Ishikawa (cell line): Measurements from ENCODE around the gene HINT2.

ENCODE experiments used
- CEBPB ChIP-seq: IDR thresholded peaks from 2 replicates; pipeline ENCODE4 v1.6.1; 2012
- RAD21 ChIP-seq: IDR thresholded peaks from 2 replicates; pipeline ENCODE4 v1.6.1; 2012; ENCODE audit warnings: low read depth
- TAF1 ChIP-seq: IDR thresholded peaks from 2 replicates; pipeline ENCODE4 v1.6.1; 2012; ENCODE audit warnings: low read depth, mild to moderate bottlenecking
- TCF12 ChIP-seq: IDR thresholded peaks from 2 replicates; pipeline ENCODE4 v1.6.1; 2012; ENCODE audit warnings: low read depth
- TEAD4 ChIP-seq: IDR thresholded peaks from 2 replicates; pipeline ENCODE4 v1.6.1; 2012
- YY1 ChIP-seq: IDR thresholded peaks from 2 replicates; pipeline ENCODE4 v1.6.1; 2012; ENCODE audit warnings: low read depth
- ZBTB7A ChIP-seq: IDR thresholded peaks from 2 replicates; pipeline ENCODE4 v1.6.1; 2012; ENCODE audit warnings: low read depth
- TF ChIP-seq, protein P1 (sequence below): IDR thresholded peaks from 2 replicates; pipeline ENCODE4 v1.6.1; 2012
- TF ChIP-seq, protein P2 (sequence below): IDR thresholded peaks from 2 replicates; pipeline ENCODE4 v1.6.1; 2012; ENCODE audit warnings: low read depth, mild to moderate bottlenecking

DNA sequence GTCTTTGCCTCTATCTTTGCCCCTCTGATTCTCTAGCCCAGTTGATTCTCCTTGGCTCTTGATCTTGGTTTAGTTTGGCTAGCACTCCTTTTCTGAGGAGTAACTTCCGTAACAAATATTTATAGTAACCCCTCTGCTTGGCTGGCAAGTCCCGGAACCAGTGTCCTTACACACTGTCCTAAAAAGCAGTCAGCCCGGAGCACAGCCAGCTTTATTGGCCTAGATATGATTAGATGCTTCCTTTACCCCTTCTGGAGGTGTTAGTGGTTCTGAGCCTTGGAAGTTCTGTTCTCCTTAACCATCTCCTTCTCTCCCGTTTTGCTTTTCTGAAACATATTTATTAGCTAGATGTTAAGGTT lies 43.8 kb downstream of the HINT2 start:
- TF ChIP-seq YY1 (no peak), TAF1 (no peak), TCF12 (no peak), ZBTB7A (no peak), RAD21 (no peak), CEBPB (no peak), TEAD4 (no peak)
- TF ChIP-seq, protein P1, sequence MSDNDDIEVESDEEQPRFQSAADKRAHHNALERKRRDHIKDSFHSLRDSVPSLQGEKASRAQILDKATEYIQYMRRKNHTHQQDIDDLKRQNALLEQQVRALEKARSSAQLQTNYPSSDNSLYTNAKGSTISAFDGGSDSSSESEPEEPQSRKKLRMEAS, result no peak
- TF ChIP-seq, protein P2, sequence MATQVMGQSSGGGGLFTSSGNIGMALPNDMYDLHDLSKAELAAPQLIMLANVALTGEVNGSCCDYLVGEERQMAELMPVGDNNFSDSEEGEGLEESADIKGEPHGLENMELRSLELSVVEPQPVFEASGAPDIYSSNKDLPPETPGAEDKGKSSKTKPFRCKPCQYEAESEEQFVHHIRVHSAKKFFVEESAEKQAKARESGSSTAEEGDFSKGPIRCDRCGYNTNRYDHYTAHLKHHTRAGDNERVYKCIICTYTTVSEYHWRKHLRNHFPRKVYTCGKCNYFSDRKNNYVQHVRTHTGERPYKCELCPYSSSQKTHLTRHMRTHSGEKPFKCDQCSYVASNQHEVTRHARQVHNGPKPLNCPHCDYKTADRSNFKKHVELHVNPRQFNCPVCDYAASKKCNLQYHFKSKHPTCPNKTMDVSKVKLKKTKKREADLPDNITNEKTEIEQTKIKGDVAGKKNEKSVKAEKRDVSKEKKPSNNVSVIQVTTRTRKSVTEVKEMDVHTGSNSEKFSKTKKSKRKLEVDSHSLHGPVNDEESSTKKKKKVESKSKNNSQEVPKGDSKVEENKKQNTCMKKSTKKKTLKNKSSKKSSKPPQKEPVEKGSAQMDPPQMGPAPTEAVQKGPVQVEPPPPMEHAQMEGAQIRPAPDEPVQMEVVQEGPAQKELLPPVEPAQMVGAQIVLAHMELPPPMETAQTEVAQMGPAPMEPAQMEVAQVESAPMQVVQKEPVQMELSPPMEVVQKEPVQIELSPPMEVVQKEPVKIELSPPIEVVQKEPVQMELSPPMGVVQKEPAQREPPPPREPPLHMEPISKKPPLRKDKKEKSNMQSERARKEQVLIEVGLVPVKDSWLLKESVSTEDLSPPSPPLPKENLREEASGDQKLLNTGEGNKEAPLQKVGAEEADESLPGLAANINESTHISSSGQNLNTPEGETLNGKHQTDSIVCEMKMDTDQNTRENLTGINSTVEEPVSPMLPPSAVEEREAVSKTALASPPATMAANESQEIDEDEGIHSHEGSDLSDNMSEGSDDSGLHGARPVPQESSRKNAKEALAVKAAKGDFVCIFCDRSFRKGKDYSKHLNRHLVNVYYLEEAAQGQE, result no peak
